Upper lobe of left lung (tissue), 4 donors: ENCODE data around the gene SLC48A1.

ENCODE experiments used
- CTCF ChIP-seq, 6 experiments: fragments of 450-650 bp in 4 of 6; fragments of 200-600 bp in 2 of 6; sonication (generic) in 2 of 6; IDR thresholded peaks; one replicate each; pipeline ENCODE4 v1.5.1; 2016 to 2019; ENCODE audit warnings: antibody characterized with exemption in 6 of 6
- POLR2AphosphoS5 ChIP-seq, 2 donors: sonication (generic); formaldehyde crosslinking; IDR thresholded peaks; one replicate each; pipeline ENCODE4 v1.5.1; 2017; ENCODE audit warnings: antibody characterized with exemption in 2 of 2

GRCh38 chr12:47816403-47817271 lies 43.6 kb downstream of the SLC48A1 start:
- TF ChIP-seq CTCF (IDR thresholded peaks at IDR 0.05): no peak
- no peak for TF ChIP-seq POLR2AphosphoS5 (IDR thresholded peaks at IDR 0.05)
